Lower lobe of right lung (tissue), 2 donors: Measurements from ENCODE around the gene CCDC71L. TPM values are rescaled to one million over a fixed set of nuclear protein-coding genes. Genes with fewer than 3 reads are reported as not detected.
A peak's percentile ranks its signal among the peaks of the same experiment; 100 is the strongest.

Source experiments
- ATAC-seq, 2 donors: fragments of 200-7000 bp; cut with Tn5 transposase; one replicate each; pipeline ENCODE4 v1.9.1; 2020 to 2022; ENCODE audit warnings: mild to moderate bottlenecking in 2 of 2, moderate library complexity in 2 of 2
- DNase-seq: peaks from one replicate; pipeline ENCODE4 v3.0.0-alpha.2; 2020
- H3K27ac ChIP-seq: fragments of 200-600 bp; one replicate; pipeline ENCODE4 v1.8.0; 2022
- H3K27me3 ChIP-seq: fragments of 200-600 bp; one replicate; pipeline ENCODE4 v1.8.0; 2022; ENCODE audit warnings: low read depth
- H3K36me3 ChIP-seq: fragments of 200-600 bp; one replicate; pipeline ENCODE4 v1.8.0; 2022; ENCODE audit warnings: mild to moderate bottlenecking
- H3K4me1 ChIP-seq: fragments of 200-600 bp; one replicate; pipeline ENCODE4 v1.8.0; 2022
- H3K4me3 ChIP-seq: fragments of 200-600 bp; one replicate; pipeline ENCODE4 v1.8.0; 2022; ENCODE audit warnings: mild to moderate bottlenecking
- H3K9me3 ChIP-seq: fragments of 200-600 bp; one replicate; pipeline ENCODE4 v1.8.0; 2022
- CTCF ChIP-seq: fragments of 200-600 bp; IDR thresholded peaks from one replicate; pipeline ENCODE4 v1.8.0; 2022; ENCODE audit warnings: antibody characterized with exemption, mild to moderate bottlenecking
- intact Hi-C: fragments of 100-400 bp; cut with DNase I; formaldehyde crosslinking; loops from one replicate; pipeline ENCODE4 v1.11.0; 2022
- total RNA-seq: library from RNA; stranded (reverse); fragmentation: NEBNext Ultra II Directional; extraction: Animal tissue kit (Norgen Biotek cat#: 25700); gene quantifications from one replicate; pipeline ENCODE4 v1.2.1, GENCODE V29; 2021
- donor health status: DM: no; HTN: yes; CAD: no; lungs with severe emphysema.

CCDC71L gene
- total RNA-seq, 1 donor from 2014 or later = 24.1 TPM

GRCh38 chr7:106671160-106671559 is 10.2 kb upstream of the CCDC71L start:
- Histone ChIP-seq H3K4me1 (no peaks in the 10 kb centered on the region), H3K9me3 (no peaks in the 10 kb centered on the region), H3K27me3 (no peaks in the 10 kb centered on the region), H3K27ac (no peak overlapping the region), H3K4me3 (no peak overlapping the region), H3K36me3 (no peaks in the 10 kb centered on the region)
- TF ChIP-seq CTCF = no peak
- intact Hi-C loops = no loop called here
- ATAC-seq (no peak), DNase-seq (no peak)

- intact Hi-C loops = no loop called here
- Histone ChIP-seq H3K27me3 (no peaks in the 10 kb centered on the region), H3K4me3 (no peak overlapping the region), H3K4me1 (no peaks in the 10 kb centered on the region), H3K27ac (no peak overlapping the region), H3K36me3 (no peaks in the 10 kb centered on the region), H3K9me3 (no peaks in the 10 kb centered on the region)
- DNase-seq (no peak), ATAC-seq (no peak)
- no peak for TF ChIP-seq CTCF
These were observed 8.0 kb upstream of the CCDC71L start for GRCh38 chr7:106668861-106669524.

- H3K9me3 ChIP-seq = no peaks in the 10 kb centered on the region
- no peaks in the 10 kb centered on the region for H3K27me3 ChIP-seq
- no peaks in the 10 kb centered on the region for H3K36me3 ChIP-seq
- no peak overlapping the region for H3K27ac ChIP-seq
- H3K4me3 ChIP-seq = no peak overlapping the region
- TF ChIP-seq CTCF = no peak
- no peaks in the 10 kb centered on the region for H3K4me1 ChIP-seq
- no peak for ATAC-seq
- no peak for DNase-seq
- intact Hi-C loops = no loop called here
These were observed 5.4 kb upstream of the CCDC71L start for GRCh38 chr7:106666353-106666752.

- H3K4me3 ChIP-seq = no peak overlapping the region
- intact Hi-C loops = loop anchor here (5.0 kb wide), 1 partner anchor 73 kb away; no protein-coding TSS in a partner anchor
- TF ChIP-seq CTCF = no peak
- no peaks in the 10 kb centered on the region for H3K36me3 ChIP-seq
- H3K27ac ChIP-seq = no peak overlapping the region
- ATAC-seq (no peak), DNase-seq (no peak)
- no peaks in the 10 kb centered on the region for H3K9me3 ChIP-seq
- H3K27me3 ChIP-seq = no peaks in the 10 kb centered on the region
- H3K4me1 ChIP-seq = peaks cover 3% of the 10 kb centered on the region
These were observed 3.4 kb upstream of the CCDC71L start for GRCh38 chr7:106664343-106664742.

GRCh38 chr7:106659963-106660861 is 746 bp downstream of the CCDC71L start:
- intact Hi-C loops = loop anchor here (5.0 kb wide), 1 partner anchor 77 kb away; no protein-coding TSS in a partner anchor
- ATAC-seq (peak; percentile 82 to 89), DNase-seq (peak; percentile 92)

More at GRCh38 chr7:106659963-106660861, 746 bp downstream of the CCDC71L start:
- Histone ChIP-seq H3K27ac (peak overlapping the region; percentile 97), H3K9me3 (no peaks in the 10 kb centered on the region), H3K4me1 (peaks cover 28% of the 10 kb centered on the region), H3K4me3 (peak overlapping the region; percentile 77), H3K27me3 (no peaks in the 10 kb centered on the region), H3K36me3 (no peaks in the 10 kb centered on the region)
- peak; percentile 87 for TF ChIP-seq CTCF
